ENCODE measurements around the gene BLACAT1. TPM values are rescaled to one million over a fixed set of nuclear protein-coding genes. Genes with fewer than 3 reads are reported as not detected.

Gene BLACAT1
- polyA plus RNA-seq, 1 of the 3 experiments (the other 2 are of a cell fraction) = not detected

GRCh38 chr1:205448540-205449253, 7.1 kb downstream of the BLACAT1 start:
- no peaks in the 10 kb centered on the region for H3K9me3 ChIP-seq
- H3K4me2 ChIP-seq = no peak overlapping the region
- H3K9ac ChIP-seq = no peak overlapping the region
- no peaks in the 10 kb centered on the region for H4K20me1 ChIP-seq (ENCODE audit: insufficient read depth)
- H3K79me2 ChIP-seq (ENCODE audit: insufficient read depth) = no peaks in the 10 kb centered on the region
- TF ChIP-seq NRF1 (IDR thresholded peaks at IDR 0.05; ENCODE audit: low read depth, low read length) (no peak), RAD21 (IDR thresholded peaks at IDR 0.05; ENCODE audit: low read length) (no peak), IRF3 (IDR thresholded peaks at IDR 0.05; ENCODE audit: low read depth, low read length) (no peak), RCOR1 (IDR thresholded peaks at IDR 0.05; ENCODE audit: low read length) (no peak), USF2 (IDR thresholded peaks at IDR 0.05; ENCODE audit: borderline replicate concordance, low read depth, low read length) (no peak), MXI1 (IDR thresholded peaks at IDR 0.05; ENCODE audit: low read depth, low read length) (no peak), RFX5 (IDR thresholded peaks at IDR 0.05; ENCODE audit: low read length) (no peak)
- H3K4me1 ChIP-seq (ENCODE audit: control insufficient read depth in 1 of 2, insufficient read depth in 2 of 2, low read depth in 1 of 2, low read length in 1 of 2) = peaks cover 0 to 6% of the 10 kb centered on the region in 2 experiments; a peak in 1 of 4 replicates
- CTCF ChIA-PET = interaction anchor here (0.8 to 4.3 kb wide), 6 partner anchors 9 to 176 kb away, joined by 3 to 18 read pairs (median 4); no protein-coding TSS in a partner anchor
- 81% methylated on average over 4 of the region's 6 CpGs for WGBS (ENCODE audit: low lambda C conversion rate)
- no peaks in the 10 kb centered on the region for H3K36me3 ChIP-seq (replicated peaks in 1 of 2; ENCODE audit: control insufficient read depth in 1 of 2, insufficient read depth in 2 of 2, low read length in 1 of 2)
- no peaks in the 10 kb centered on the region for H3K9me2 ChIP-seq
- POLR2A ChIA-PET = no interaction called here
- no peak for DNase-seq
- H3F3A ChIP-seq (replicated peaks; ENCODE audit: insufficient read depth) = no peaks in the 10 kb centered on the region
- no peak overlapping the region for H2AFZ ChIP-seq (ENCODE audit: low read depth)
- peaks cover 32% of the 10 kb centered on the region; the same call in 1 of the 2 replicates for H3K27me3 ChIP-seq (ENCODE audit: insufficient read depth)
- no peak overlapping the region for H3K27ac ChIP-seq (ENCODE audit: low read depth in 2 of 2, low read length in 1 of 2)
- no peak overlapping the region for H3K4me3 ChIP-seq (ENCODE audit: low read depth in 2 of 2, low read length in 1 of 2)

GRCh38 chr1:205447457-205448341, 8.1 kb downstream of the BLACAT1 start:
- Histone ChIP-seq H3K9me2 (no peaks in the 10 kb centered on the region), H3F3A (replicated peaks; ENCODE audit: insufficient read depth) (no peaks in the 10 kb centered on the region), H3K79me2 (ENCODE audit: insufficient read depth) (no peaks in the 10 kb centered on the region), H2AFZ (ENCODE audit: low read depth) (no peak overlapping the region), H3K27me3 (ENCODE audit: insufficient read depth) (peaks cover 32% of the 10 kb centered on the region; the same call in 1 of the 2 replicates), H3K36me3 (replicated peaks in 1 of 2; ENCODE audit: control insufficient read depth in 1 of 2, insufficient read depth in 2 of 2, low read length in 1 of 2) (no peaks in the 10 kb centered on the region), H4K20me1 (ENCODE audit: insufficient read depth) (no peaks in the 10 kb centered on the region), H3K9ac (no peak overlapping the region), H3K27ac (ENCODE audit: low read depth in 2 of 2, low read length in 1 of 2) (no peak overlapping the region), H3K4me3 (ENCODE audit: low read depth in 2 of 2, low read length in 1 of 2) (no peak overlapping the region), H3K9me3 (no peaks in the 10 kb centered on the region), H3K4me2 (no peak overlapping the region), H3K4me1 (ENCODE audit: control insufficient read depth in 1 of 2, insufficient read depth in 2 of 2, low read depth in 1 of 2, low read length in 1 of 2) (peaks cover 0 to 6% of the 10 kb centered on the region in 2 experiments; a peak in 2 of 4 replicates)
- POLR2A ChIA-PET = no interaction called here
- DNase-seq = no peak
- no peak for TF ChIP-seq CHD2 (IDR thresholded peaks at IDR 0.05; ENCODE audit: low read length, partially characterized antibody)
- TF ChIP-seq RCOR1 (IDR thresholded peaks at IDR 0.05; ENCODE audit: low read length) = no peak
- no peak for TF ChIP-seq YY1 (IDR thresholded peaks at IDR 0.05; ENCODE audit: low read depth)
- TF ChIP-seq GABPA (IDR thresholded peaks at IDR 0.05; ENCODE audit: low read depth) = no peak
- TF ChIP-seq FOXJ3 (CRISPR knock-in tag; IDR thresholded peaks at IDR 0.05) = no peak
- TF ChIP-seq USF2 (IDR thresholded peaks at IDR 0.05; ENCODE audit: borderline replicate concordance, low read depth, low read length) = no peak
- no peak for TF ChIP-seq RAD21 (IDR thresholded peaks at IDR 0.05; ENCODE audit: low read length)
- TF ChIP-seq RXRA (IDR thresholded peaks at IDR 0.05; ENCODE audit: borderline replicate concordance, low read depth) = no peak
- no peak for TF ChIP-seq SIN3A (IDR thresholded peaks at IDR 0.05; ENCODE audit: borderline replicate concordance, low read depth, low read length)
- no peak for TF ChIP-seq TEAD4 (IDR thresholded peaks at IDR 0.05; ENCODE audit: borderline replicate concordance, insufficient read depth)
- no peak for TF ChIP-seq NFIC (IDR thresholded peaks at IDR 0.05; ENCODE audit: borderline replicate concordance)
- TF ChIP-seq NRF1 (IDR thresholded peaks at IDR 0.05; ENCODE audit: low read depth, low read length) = no peak
- TF ChIP-seq JUND (IDR thresholded peaks at IDR 0.05) = no peak
- CTCF ChIA-PET = interaction anchor here (0.8 to 4.3 kb wide), 7 partner anchors 9 to 175 kb away, joined by 3 to 18 read pairs (median 4); no protein-coding TSS in a partner anchor
- WGBS (ENCODE audit: low lambda C conversion rate) = 58% methylated on average over 14 of the region's 19 CpGs
